GM21737 (cell line): ENCODE measurements around the gene MTHFD1L.
A peak's percentile ranks its signal among the peaks of the same experiment; 100 is the strongest.

Experiments
- ATAC-seq: cut with Tn5 transposase; IDR thresholded peaks from one replicate; pipeline ENCODE4 v1.9.1; 2021; ENCODE audit warnings: mild to moderate bottlenecking, moderate library complexity; ENCODE audit not compliant: unreplicated experiment

The MTHFD1L gene

GRCh38 chr6:150865043-150865405 lies 478 bp upstream of the MTHFD1L start:
- no peak for ATAC-seq

GRCh38 chr6:150866147-150866990 lies 867 bp downstream of the MTHFD1L start:
- ATAC-seq: peak; percentile 80

GRCh38 chr6:150866991-150867501 lies 1.5 kb downstream of the MTHFD1L start:
- no peak for ATAC-seq

- no peak for ATAC-seq
These were observed 3.3 kb downstream of the MTHFD1L start for GRCh38 chr6:150868759-150869158.

- ATAC-seq: no peak
These were observed 8.7 kb downstream of the MTHFD1L start for GRCh38 chr6:150874179-150874578.

- ATAC-seq: no peak
These were observed 10.3 kb downstream of the MTHFD1L start for GRCh38 chr6:150875841-150876240.

GRCh38 chr6:150876598-150876997 lies 11.1 kb downstream of the MTHFD1L start:
- no peak for ATAC-seq

GRCh38 chr6:150877928-150878327 lies 12.4 kb downstream of the MTHFD1L start:
- no peak for ATAC-seq

GRCh38 chr6:150878347-150879213 lies 13.1 kb downstream of the MTHFD1L start:
- ATAC-seq: no peak

- no peak for ATAC-seq
These were observed 14.8 kb downstream of the MTHFD1L start for GRCh38 chr6:150880336-150880735.

GRCh38 chr6:150881911-150882481 lies 16.5 kb downstream of the MTHFD1L start:
- ATAC-seq: no peak

- ATAC-seq: no peak
These were observed 18.0 kb downstream of the MTHFD1L start for GRCh38 chr6:150883521-150883920.

- no peak for ATAC-seq
These were observed 20.7 kb downstream of the MTHFD1L start for GRCh38 chr6:150886155-150886554.

GRCh38 chr6:150887978-150888563 lies 22.6 kb downstream of the MTHFD1L start:
- ATAC-seq: no peak

GRCh38 chr6:150890346-150890745 lies 24.8 kb downstream of the MTHFD1L start:
- no peak for ATAC-seq

- peak; percentile 40 for ATAC-seq
These were observed 26.5 kb downstream of the MTHFD1L start for GRCh38 chr6:150891888-150892485.

GRCh38 chr6:150894191-150894744 lies 28.8 kb downstream of the MTHFD1L start:
- ATAC-seq: no peak

GRCh38 chr6:150894935-150895552 lies 29.5 kb downstream of the MTHFD1L start:
- ATAC-seq: peak; percentile 41

- no peak for ATAC-seq
These were observed 30.6 kb downstream of the MTHFD1L start for GRCh38 chr6:150895928-150896632.
